GM19467 (cell line): ENCODE measurements around the gene SH2B2.
"Not testable (repeated sequence)": the region's sequence is repeated elsewhere in the genome, so short reads cannot be mapped to it uniquely, and the experiment has no call there.

Experiments used
- ATAC-seq: cut with Tn5 transposase; IDR thresholded peaks from one replicate; pipeline ENCODE4 v1.9.1; 2021; ENCODE audit warnings: mild to moderate bottlenecking, moderate library complexity; ENCODE audit not compliant: unreplicated experiment

Gene SH2B2

DNA sequence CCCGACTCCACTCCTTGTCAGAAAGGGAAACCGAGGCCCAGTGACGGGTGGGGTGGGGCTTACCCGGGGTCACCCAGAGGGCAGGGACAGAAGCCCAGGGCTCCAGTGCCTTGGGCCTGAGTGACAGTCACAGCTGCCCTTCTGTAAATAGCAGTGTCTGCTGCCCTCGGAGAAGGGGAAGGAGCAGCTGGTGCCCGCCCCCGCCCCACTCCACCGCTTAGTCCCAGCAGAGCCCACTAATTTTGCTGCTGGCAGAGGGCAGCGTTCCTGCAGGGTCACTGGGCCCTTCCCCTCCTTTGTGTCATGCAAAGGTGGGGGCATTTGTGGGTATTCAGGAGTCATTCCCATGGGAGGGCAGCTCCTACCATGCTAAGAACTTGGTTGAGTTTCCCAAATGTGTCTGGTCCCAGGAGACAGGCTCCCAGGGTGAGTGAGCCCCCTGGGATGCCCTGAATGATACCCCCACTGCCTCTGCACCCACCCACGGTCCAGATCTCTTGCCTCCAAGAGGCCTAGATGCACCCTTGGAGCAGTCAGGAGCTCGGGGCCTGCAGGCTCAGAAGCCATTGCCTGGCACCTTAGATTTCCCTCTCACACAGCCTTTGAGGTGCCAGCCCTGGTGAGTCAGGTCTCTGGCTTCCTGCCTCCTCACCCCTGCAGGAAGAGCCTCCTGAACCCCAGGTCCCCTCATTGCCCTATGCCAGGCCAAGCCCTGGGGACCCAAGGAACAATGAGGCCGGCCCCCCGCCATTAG, 17.2 kb downstream of the SH2B2 start:
- ATAC-seq = no peak

DNA sequence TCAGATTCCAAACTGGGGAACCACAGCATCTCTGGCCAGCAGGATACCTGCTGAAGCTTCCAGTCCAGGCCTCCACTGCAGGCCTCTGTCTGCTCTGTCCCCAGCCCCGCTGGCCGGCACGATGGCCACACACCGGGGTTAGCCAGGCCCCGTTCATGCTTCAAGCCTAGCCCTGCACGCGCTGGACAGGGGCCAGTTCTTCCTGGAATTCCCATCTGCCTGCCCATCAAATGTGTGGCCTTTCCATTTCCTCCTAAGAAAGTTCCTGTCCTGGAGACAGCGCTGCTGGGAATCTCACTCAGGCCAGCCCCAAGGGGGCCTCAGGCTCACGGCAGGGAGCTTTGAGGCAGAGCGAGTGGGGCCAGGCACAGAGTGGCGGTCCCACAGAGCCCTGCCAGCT, 18.0 kb downstream of the SH2B2 start:
- no peak for ATAC-seq

DNA sequence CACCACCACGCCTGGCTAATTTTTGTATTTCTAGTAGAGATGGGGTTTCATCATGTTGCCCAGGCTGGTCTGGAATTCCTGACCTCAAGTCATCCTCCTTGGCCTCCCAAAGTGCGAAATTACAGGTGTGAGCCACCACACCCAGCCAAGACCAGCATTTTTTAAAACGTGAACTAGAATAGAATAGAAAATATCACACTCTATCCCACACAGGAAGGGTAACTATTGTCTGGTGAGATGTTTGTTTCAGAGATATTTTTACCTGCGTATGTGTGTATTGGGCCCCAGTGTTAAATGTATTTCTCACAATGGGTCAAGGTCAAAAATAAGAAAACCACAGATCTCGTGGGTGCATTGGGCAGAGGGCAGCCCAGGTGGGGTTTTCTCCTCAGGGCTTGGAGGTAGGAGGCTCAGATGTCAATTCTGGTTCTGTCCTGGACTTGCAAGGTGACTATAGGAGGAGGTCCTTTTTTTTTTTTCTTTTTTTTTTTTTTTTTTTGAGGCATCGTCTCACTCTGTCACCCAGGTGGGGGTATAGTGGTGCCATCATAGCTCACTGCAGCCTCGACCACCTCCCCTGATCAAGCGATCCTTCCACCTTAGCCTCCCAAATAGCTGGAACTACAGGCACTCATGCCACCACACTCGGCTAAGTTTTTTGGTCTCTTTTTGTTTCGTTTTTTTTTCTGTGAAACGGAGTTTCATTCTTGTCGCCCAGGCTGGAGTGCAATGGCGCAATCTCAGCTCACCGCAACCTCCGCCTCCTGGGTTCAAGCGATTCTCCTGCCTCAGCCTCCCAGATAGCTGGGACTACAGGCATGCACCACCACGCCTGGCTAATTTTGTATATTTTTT, 19.0 kb downstream of the SH2B2 start:
- ATAC-seq = no peak

DNA sequence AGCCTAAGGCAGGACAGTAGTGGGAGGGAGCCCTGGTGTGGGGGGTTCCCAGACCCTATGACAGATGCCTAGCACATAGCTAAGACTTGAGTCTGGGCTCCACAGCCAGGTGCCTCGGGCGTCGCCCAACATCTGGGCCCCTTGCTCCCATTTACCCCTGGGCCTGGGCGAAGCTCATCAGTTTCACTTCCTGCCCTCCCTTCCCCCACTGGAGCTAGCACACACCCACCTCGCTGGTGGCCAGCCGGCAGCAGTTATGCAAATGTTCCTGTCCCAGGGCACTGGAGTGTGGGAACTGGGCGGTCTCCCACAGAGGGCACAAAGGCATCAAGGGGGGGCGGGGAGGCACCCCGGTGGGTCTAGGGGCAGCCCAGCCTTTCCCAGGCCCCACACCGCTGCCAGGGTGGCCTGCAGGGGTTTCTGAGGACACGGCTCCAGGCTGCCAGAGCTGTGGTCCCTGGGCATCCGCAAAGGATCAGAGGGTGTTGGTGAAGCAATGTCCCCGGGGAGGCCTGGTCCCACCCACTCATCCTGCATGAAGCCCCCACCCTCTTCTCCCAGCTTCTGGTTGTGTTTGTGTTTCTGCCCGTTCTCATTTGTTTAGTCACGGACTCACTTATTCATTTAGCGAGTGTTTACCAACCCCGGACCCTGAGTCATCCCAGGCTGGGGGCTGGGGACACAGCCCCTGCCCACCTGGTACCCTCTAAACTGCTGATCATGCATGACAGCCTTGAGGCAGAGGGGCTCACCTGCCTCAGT, 20.4 kb downstream of the SH2B2 start:
- peak; percentile 75 for ATAC-seq

DNA sequence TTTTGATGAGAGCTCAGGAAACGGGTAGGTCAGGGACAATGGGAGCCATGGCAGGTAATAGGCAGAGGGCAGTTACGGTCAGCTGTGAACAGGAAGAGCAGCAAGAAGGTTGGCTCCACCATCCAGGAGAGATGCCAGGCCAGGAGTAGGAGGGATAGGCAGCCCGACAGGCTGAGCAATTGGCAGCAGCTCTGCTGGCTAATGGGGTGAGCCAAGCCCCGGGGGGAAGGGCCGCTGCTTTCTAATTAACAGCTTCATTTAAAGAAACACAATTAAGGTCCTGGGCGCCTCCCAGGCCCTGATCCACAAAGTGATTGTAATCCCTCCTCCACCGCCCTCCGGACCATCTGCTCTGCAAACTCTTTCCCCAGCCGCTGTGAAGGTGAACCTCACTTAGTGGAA, 23.7 kb downstream of the SH2B2 start:
- no peak for ATAC-seq

DNA sequence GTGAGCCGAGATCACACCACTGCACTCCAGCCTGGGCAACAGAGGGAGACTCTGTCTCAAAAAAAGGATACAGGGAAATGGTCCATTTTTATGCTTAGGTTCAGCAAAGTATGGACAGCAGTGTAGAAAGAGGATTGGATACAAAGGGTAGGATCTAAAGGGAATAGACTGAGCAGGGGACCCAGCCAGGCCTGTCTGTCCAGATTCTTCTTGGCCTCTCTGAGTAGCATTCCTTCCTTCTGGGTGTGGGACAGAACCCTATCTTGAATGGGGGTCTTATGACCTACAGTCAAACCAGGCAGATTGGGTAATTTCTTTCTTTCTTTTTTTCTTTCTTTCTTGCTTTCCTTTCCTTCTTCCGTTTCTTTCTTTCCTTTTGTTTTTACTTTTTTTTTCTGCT, 25.6 kb downstream of the SH2B2 start:
- no peak for ATAC-seq

DNA sequence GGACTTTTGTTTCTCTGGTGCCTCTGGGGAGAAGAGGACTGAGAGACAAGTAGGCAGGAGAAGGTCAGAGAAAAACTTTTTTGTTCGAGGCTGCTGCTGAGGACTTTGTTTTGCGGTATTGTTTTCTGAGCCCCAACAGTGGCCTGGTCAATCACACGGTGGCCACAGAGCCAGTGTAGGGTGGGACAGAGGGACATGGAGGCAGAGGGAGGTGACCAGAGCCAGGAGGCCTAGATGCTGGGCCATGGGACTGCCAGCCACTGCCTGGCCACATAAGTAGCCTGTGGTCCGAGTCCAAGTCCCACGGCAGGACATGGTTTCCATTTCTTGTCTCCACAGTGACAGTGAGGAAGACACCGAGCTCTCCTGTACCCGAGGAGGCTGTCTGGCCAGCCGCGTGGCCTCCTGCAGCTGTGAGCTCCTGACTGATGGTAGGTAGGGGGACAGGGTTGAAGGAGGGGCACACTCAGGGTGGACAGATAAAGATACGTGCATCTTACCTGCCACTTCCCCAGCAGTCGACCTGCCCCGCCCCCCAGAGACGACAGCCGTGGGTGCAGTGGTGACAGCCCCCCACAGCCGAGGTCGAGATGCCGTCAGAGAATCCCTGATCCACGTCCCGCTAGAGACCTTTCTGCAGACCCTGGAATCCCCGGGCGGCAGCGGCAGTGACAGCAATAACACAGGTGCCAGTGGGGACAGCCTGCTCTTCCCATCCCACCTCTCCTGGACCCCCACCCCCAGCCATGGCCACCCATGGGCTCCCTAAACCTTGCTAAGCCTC, 27.5 kb downstream of the SH2B2 start:
- ATAC-seq = no peak

DNA sequence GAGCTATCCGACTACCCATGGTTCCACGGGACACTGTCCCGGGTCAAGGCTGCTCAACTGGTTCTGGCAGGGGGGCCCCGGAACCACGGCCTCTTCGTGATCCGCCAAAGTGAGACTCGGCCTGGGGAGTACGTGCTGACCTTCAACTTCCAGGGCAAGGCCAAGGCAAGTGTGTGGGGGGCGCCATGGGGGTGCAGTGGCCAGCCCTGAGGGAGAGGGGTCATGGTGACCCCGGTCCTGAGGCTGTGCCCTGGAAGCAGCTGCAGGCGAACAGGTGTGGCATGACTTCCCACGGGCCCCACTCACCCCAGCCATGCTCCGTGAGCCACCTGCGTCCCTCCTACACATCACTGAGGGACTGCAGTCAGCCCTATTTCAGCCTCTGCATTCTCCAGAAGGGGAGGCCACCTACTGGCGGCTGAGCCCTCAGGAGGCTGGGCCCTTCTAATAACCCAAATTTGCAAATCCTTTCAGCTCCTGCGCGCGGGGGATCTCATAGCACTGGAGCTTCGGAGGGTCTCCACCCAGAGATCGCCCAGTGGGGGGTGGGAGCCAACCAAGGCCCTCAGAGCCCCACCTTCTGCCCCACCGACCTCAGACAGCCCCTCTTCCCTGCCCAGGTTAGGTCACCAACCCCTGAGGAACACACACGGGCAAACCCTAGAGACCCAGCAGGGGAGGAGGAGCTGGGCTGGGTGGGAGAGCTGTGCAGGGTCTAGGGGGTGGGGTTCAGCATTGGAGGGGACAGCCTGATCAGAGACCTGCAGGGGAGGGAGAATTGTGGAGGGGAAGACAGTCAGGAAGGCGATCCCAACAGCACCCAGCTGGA, 30.8 kb downstream of the SH2B2 start:
- ATAC-seq = no peak

DNA sequence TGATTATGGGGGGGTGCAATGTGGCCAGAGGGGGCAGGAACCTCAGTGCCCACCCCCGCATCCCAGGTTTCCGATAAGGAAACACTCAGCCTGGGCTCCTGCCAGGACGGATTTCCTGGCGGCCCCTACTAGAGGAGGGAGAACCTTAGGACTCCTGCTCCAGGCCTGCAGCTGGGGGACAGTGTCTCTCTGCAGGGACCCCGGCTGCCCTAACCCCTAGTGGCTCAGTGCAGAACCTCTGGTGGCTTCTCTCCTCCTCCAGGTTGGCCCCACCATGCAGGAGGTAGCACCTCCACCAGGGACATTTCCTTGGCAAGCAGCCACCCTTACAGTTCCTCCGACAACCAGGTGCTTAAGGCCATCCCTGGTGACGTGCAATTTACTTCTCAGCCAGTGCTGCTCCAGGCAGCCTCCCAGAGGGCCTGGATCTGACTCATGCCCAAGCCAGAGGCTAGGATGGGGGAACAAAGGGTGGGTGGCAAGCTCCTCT, 31.9 kb downstream of the SH2B2 start:
- no peak for ATAC-seq

DNA sequence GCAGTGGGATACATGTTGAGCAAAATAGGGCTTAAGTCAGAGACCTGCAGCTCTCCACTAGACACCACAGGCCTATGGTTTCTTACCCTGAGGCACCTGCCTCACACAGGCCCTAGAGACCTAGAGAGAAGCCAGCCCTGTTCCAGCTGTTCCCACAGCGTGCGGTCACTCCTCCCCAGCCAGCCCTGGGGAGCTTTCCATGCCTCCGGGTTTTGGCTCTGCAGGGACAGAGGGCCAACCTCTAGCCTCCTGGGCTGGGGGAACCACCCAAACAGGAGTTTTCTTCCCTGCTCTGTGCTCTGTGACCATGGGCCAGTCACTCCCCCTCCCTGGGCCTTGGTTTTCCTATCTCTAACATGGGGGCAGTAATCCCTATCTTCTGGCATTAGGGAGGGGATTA, 33.0 kb downstream of the SH2B2 start:
- ATAC-seq = no peak

DNA sequence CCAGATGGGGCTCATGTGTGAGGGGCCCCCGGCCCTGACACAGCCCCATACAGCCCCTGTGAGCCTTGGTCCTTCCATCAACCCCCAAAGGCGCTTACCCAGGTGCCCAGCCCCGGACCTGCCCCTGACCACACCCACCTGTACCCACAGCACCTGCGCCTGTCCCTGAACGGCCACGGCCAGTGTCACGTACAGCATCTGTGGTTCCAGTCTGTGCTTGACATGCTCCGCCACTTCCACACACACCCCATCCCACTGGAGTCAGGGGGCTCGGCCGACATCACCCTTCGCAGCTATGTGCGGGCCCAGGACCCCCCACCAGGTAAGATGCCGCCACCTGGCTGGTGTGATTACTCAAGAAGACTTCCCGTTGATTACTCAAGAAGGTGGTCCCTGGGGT, 33.5 kb downstream of the SH2B2 start:
- no peak for ATAC-seq

DNA sequence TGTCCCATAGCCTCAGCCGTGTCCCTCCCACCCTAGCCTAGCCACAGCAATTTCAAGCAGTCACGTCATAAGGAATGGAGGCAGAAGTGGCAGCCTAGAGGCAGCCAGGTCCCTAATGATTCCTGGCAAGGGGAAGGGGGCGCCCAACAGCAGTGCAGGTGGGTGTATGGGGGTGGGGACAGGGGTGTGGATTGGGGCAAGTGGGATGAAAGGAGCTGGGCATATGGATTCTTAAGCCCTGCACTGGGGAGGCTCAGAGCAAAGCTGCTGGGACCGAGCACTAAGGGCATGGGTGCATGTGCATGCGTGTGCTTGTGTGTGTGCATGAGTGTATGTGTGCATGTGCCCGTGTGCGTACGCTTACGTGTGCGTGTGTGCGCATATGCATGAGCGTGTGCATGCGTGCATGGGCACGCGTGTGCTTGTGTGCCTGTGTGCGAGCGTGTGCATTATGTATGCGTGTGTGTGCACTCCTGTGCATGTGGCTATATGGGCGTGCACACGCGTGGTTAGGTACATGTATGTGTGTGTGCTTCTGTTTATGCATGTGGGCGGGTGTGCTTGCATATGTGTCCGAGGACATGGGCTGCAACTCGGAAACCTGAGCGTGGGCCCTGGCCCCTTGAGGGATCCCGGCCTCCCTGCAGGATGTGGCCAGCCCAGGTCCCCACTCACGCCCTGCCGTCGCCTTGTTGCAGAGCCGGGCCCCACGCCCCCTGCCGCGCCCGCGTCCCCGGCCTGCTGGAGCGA, 34.1 kb downstream of the SH2B2 start:
- no peak for ATAC-seq

DNA sequence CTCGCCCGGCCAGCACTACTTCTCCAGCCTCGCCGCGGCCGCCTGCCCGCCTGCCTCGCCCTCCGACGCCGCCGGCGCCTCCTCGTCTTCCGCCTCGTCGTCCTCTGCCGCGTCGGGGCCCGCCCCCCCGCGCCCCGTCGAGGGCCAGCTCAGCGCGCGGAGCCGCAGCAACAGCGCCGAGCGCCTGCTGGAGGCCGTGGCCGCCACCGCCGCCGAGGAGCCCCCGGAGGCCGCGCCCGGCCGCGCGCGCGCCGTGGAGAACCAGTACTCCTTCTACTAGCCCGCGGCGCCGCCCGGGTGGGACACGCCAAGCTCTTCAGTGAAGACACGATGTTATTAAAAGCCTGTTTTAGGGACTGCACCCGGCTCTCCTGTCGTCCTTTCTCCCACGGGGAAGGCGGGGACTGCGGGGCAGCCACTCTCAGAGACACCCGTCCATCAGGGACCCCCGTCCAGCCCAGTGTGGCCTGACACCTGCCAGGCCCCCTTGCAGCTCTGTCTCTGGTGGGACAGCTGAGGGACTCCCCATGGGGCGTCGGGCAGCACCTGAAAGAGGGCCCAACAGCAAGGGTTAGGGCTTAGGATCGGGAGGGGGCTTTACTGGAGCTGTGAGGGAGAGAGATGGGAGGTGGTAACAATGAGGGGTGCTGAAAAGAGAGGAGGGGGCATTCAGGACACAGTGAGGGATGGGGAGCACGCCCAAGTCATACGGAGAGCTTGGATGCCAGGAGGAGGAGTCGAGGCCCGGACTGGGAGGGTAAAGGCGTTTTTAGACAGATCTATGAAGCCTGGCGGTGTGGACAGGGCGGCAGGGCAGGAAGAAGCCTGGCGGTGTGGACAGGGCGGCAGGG, 34.9 kb downstream of the SH2B2 start:
- no peak for ATAC-seq

DNA sequence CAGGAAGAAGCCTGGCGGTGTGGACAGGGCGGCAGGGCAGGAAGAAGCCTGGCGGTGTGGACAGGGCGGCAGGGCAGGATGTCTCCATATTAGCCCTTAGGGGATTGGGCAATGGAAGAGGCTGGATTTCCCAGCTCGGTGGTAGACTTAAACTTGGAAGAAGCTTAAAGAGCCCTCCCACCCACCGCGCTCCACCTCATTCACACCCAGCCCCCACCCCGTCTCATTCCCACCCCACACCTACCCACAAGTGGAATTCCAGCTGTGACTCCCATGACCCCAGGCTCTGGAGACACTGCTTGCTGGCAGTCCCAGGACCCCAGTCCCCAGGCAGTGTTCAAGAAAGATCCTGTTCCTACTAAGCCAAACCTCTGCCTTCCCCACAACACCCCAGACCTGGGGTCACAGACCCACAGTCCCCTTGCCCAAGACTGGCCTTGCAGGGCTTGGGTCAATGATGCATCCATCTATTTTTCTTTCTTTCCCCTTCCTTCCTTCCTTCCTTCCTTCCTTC, 35.6 kb downstream of the SH2B2 start:
- no peak for ATAC-seq

DNA sequence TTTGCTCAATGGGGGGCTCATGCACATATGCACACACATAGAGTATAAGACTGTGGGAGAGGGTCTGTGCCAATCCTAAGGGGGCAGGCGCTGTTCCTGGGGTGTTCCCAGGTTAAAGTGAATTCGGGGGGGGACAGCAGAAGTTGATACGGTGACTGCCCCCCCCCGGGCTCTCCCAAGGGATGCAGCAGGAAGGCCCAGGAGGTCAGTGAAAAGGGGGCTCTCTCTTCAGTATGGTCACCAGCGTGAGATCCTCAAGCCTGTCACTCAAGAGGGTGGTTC, 37.2 kb downstream of the SH2B2 start:
- no peak for ATAC-seq

DNA sequence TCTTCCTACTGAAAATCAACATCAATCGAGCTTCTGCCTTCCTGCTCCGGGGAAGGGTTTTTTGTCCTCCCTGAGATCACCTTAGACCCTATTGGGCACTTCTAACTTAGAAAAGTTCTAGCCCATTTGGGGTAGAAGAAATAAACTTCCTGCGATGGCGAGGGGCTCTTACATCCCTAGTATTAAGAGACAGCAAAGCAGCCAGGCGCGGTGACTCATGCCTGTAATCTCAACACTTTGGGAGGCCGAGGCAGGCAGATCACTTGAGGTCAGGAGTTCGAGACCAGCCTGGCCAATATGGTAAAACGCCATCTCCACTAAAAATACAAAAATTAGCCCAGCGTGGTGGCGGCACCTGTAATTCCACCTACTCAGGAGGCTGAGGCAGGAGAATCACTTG, 38.4 kb downstream of the SH2B2 start:
- not testable (repeated sequence) for ATAC-seq

DNA sequence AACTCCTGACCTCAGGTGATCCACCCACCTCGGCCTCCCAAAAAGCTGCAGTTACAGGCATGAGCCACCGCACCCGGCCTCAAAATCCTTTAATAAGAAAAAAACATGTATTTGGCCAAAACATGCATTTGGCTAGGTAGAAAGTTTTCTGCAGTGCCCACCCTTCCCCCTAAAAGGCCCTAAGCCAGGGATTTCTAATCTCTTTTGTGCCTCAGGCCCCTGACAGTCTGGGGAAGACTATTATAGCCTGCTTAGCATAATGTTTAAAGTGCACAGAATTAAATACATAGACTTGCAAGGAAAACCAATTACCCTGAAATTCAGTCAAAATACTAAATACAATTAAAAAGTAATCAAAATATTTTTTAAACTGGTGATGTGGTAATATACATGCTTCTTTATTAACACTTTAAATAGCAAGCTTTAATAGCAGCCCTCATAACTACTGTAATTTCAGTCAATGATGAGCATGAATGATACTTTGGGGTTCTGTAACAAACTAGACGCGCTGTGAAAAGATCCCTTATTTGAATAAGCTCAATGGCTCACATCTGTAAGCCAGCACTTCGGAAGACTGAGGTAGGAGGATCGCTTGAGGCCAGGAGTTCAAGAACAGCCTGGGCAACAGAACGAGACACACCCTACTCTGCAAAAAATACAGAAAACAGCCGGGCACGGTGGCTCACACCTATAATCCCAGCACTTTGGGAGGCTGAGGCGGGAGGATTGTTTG, 39.7 kb downstream of the SH2B2 start:
- ATAC-seq = no peak
